Activated naive CD4-positive, alpha-beta T cell treated with anti-CD3 and anti-CD28 coated beads, Interleukin-2, amount 10 ng/mL, durations not matched to agents 7 days and 5 days (primary cell): ENCODE data around the gene ZMYND15.

Source experiments
- CTCF ChIA-PET: fragments of 350-600 bp; sonication (Branson Sonifier 250); formaldehyde crosslinking; loops from one replicate; lab custom pipeline; 2021; ENCODE audit warnings: antibody characterized with exemption; lab: Charles Lee
- DNase-seq: peaks from one replicate; pipeline ENCODE4 v3.0.0-alpha.2; 2020
- H3K27ac Mint-ChIP-seq: one replicate; pipeline ENCODE4 v1.8.0; 2021; ENCODE audit warnings: mild to moderate bottlenecking, moderate library complexity, mixed read lengths
- H3K27me3 Mint-ChIP-seq: one replicate; pipeline ENCODE4 v1.8.0; 2021; ENCODE audit warnings: mild to moderate bottlenecking, mixed read lengths
- H3K36me3 Mint-ChIP-seq: one replicate; pipeline ENCODE4 v1.8.0; 2021; ENCODE audit warnings: mixed read lengths
- H3K4me1 Mint-ChIP-seq: one replicate; pipeline ENCODE4 v1.8.0; 2021; ENCODE audit warnings: mixed read lengths
- H3K4me3 Mint-ChIP-seq: one replicate; pipeline ENCODE4 v1.8.0; 2021; ENCODE audit warnings: mild to moderate bottlenecking, moderate library complexity, mixed read lengths
- H3K9me3 Mint-ChIP-seq: one replicate; pipeline ENCODE4 v1.8.0; 2021; ENCODE audit warnings: mixed read lengths

Gene ZMYND15

GRCh38 chr17:4742133-4742532 lies 2.5 kb downstream of the ZMYND15 start:
- CTCF ChIA-PET = no interaction called here
- Mint-ChIP-seq H3K27ac (peak overlapping the region; percentile 43), H3K36me3 (no peaks in the 10 kb centered on the region), H3K9me3 (no peaks in the 10 kb centered on the region), H3K4me1 (peaks cover 23% of the 10 kb centered on the region), H3K27me3 (peaks cover 90% of the 10 kb centered on the region), H3K4me3 (peak overlapping the region; percentile 9)
- DNase-seq = no peak

- H3K27ac Mint-ChIP-seq = no peak overlapping the region
- peaks cover 27% of the 10 kb centered on the region for H3K4me1 Mint-ChIP-seq
- peaks cover 85% of the 10 kb centered on the region for H3K27me3 Mint-ChIP-seq
Measured at GRCh38 chr17:4742629-4743028, 3.0 kb downstream of the ZMYND15 start.

GRCh38 chr17:4743216-4743615 lies 3.6 kb downstream of the ZMYND15 start:
- H3K27ac Mint-ChIP-seq = no peak overlapping the region
- no peak for DNase-seq
- no peak overlapping the region for H3K4me3 Mint-ChIP-seq
- peaks cover 30% of the 10 kb centered on the region for H3K4me1 Mint-ChIP-seq
- CTCF ChIA-PET = interaction anchor here (1.2 kb wide), 1 partner anchor 176 kb away, joined by 3 read pairs; no protein-coding TSS in a partner anchor
- no peaks in the 10 kb centered on the region for H3K36me3 Mint-ChIP-seq
- no peaks in the 10 kb centered on the region for H3K9me3 Mint-ChIP-seq
- peaks cover 84% of the 10 kb centered on the region for H3K27me3 Mint-ChIP-seq

More at GRCh38 chr17:4742629-4743028, 3.0 kb downstream of the ZMYND15 start:
- CTCF ChIA-PET = no interaction called here
- no peaks in the 10 kb centered on the region for H3K36me3 Mint-ChIP-seq
- DNase-seq = no peak
- H3K4me3 Mint-ChIP-seq = no peak overlapping the region
- no peaks in the 10 kb centered on the region for H3K9me3 Mint-ChIP-seq

GRCh38 chr17:4743898-4744297 lies 4.3 kb downstream of the ZMYND15 start:
- no peaks in the 10 kb centered on the region for H3K36me3 Mint-ChIP-seq
- no peaks in the 10 kb centered on the region for H3K9me3 Mint-ChIP-seq
- DNase-seq = no peak
- CTCF ChIA-PET = interaction anchor here (1.2 kb wide), 1 partner anchor 177 kb away, joined by 3 read pairs; no protein-coding TSS in a partner anchor
- peaks cover 30% of the 10 kb centered on the region for H3K4me1 Mint-ChIP-seq
- H3K27ac Mint-ChIP-seq = no peak overlapping the region
- H3K27me3 Mint-ChIP-seq = peaks cover 82% of the 10 kb centered on the region
- no peak overlapping the region for H3K4me3 Mint-ChIP-seq

- DNase-seq = no peak
- H3K27me3 Mint-ChIP-seq = peaks cover 76% of the 10 kb centered on the region
- H3K27ac Mint-ChIP-seq = peak overlapping the region; percentile 16
- H3K36me3 Mint-ChIP-seq = no peaks in the 10 kb centered on the region
- H3K9me3 Mint-ChIP-seq = no peaks in the 10 kb centered on the region
- no peak overlapping the region for H3K4me3 Mint-ChIP-seq
- CTCF ChIA-PET = no interaction called here
- peaks cover 25% of the 10 kb centered on the region for H3K4me1 Mint-ChIP-seq
Measured at GRCh38 chr17:4744999-4745969, 5.7 kb downstream of the ZMYND15 start.

- H3K27me3 Mint-ChIP-seq = peaks cover 76% of the 10 kb centered on the region
- peak; percentile 61 for DNase-seq
- CTCF ChIA-PET = no interaction called here
- no peaks in the 10 kb centered on the region for H3K36me3 Mint-ChIP-seq
- peak overlapping the region; percentile 79 for H3K27ac Mint-ChIP-seq
- H3K4me1 Mint-ChIP-seq = peaks cover 23% of the 10 kb centered on the region
- H3K4me3 Mint-ChIP-seq = peak overlapping the region; percentile 43
- H3K9me3 Mint-ChIP-seq = no peaks in the 10 kb centered on the region
Measured at GRCh38 chr17:4747847-4748246, 8.2 kb downstream of the ZMYND15 start.

GRCh38 chr17:4748686-4749085 lies 9.1 kb downstream of the ZMYND15 start:
- H3K36me3 Mint-ChIP-seq = no peaks in the 10 kb centered on the region
- DNase-seq = no peak
- no peak overlapping the region for H3K4me3 Mint-ChIP-seq
- H3K27me3 Mint-ChIP-seq = peaks cover 74% of the 10 kb centered on the region
- CTCF ChIA-PET = interaction anchor here (0.9 kb wide), 1 partner anchor 41 kb away, joined by 4 read pairs; no protein-coding TSS in a partner anchor
- no peak overlapping the region for H3K27ac Mint-ChIP-seq
- H3K4me1 Mint-ChIP-seq = peaks cover 23% of the 10 kb centered on the region
- H3K9me3 Mint-ChIP-seq = no peaks in the 10 kb centered on the region

- Mint-ChIP-seq H3K27ac (no peak overlapping the region), H3K36me3 (no peaks in the 10 kb centered on the region), H3K4me3 (no peak overlapping the region), H3K9me3 (no peaks in the 10 kb centered on the region), H3K4me1 (peaks cover 23% of the 10 kb centered on the region), H3K27me3 (peaks cover 72% of the 10 kb centered on the region)
- no peak for DNase-seq
- CTCF ChIA-PET = no interaction called here
Measured at GRCh38 chr17:4750606-4751005, 11.0 kb downstream of the ZMYND15 start.

GRCh38 chr17:4751932-4752331 lies 12.3 kb downstream of the ZMYND15 start:
- peaks cover 65% of the 10 kb centered on the region for H3K27me3 Mint-ChIP-seq
- no peaks in the 10 kb centered on the region for H3K36me3 Mint-ChIP-seq
- CTCF ChIA-PET = no interaction called here
- no peak overlapping the region for H3K4me3 Mint-ChIP-seq
- peaks cover 17% of the 10 kb centered on the region for H3K4me1 Mint-ChIP-seq
- DNase-seq = no peak
- H3K27ac Mint-ChIP-seq = no peak overlapping the region
- H3K9me3 Mint-ChIP-seq = no peaks in the 10 kb centered on the region

GRCh38 chr17:4753392-4753791 lies 13.8 kb downstream of the ZMYND15 start:
- H3K4me3 Mint-ChIP-seq = no peak overlapping the region
- peaks cover 6% of the 10 kb centered on the region for H3K4me1 Mint-ChIP-seq
- H3K9me3 Mint-ChIP-seq = no peaks in the 10 kb centered on the region
- CTCF ChIA-PET = interaction anchor here (0.6 kb wide), 1 partner anchor 329 kb away, joined by 3 read pairs; no protein-coding TSS in a partner anchor
- no peaks in the 10 kb centered on the region for H3K36me3 Mint-ChIP-seq
- H3K27ac Mint-ChIP-seq = no peak overlapping the region
- peaks cover 68% of the 10 kb centered on the region for H3K27me3 Mint-ChIP-seq
- no peak for DNase-seq

GRCh38 chr17:4759776-4760236 lies 20.2 kb downstream of the ZMYND15 start:
- Mint-ChIP-seq H3K36me3 (no peaks in the 10 kb centered on the region), H3K4me1 (no peaks in the 10 kb centered on the region), H3K9me3 (no peaks in the 10 kb centered on the region), H3K27ac (no peak overlapping the region), H3K4me3 (no peak overlapping the region), H3K27me3 (peaks cover 25% of the 10 kb centered on the region)
- no peak for DNase-seq
- CTCF ChIA-PET = no interaction called here

GRCh38 chr17:4764595-4764994 lies 25.0 kb downstream of the ZMYND15 start:
- H3K36me3 Mint-ChIP-seq = no peaks in the 10 kb centered on the region
- CTCF ChIA-PET = no interaction called here
- H3K9me3 Mint-ChIP-seq = no peaks in the 10 kb centered on the region
- no peak overlapping the region for H3K4me3 Mint-ChIP-seq
- H3K27ac Mint-ChIP-seq = no peak overlapping the region
- H3K4me1 Mint-ChIP-seq = no peaks in the 10 kb centered on the region
- no peak for DNase-seq
- H3K27me3 Mint-ChIP-seq = peaks cover 27% of the 10 kb centered on the region

- Mint-ChIP-seq H3K27me3 (peaks cover 26% of the 10 kb centered on the region), H3K9me3 (no peaks in the 10 kb centered on the region), H3K4me3 (no peak overlapping the region), H3K4me1 (peaks cover 4% of the 10 kb centered on the region), H3K36me3 (no peaks in the 10 kb centered on the region), H3K27ac (no peak overlapping the region)
- CTCF ChIA-PET = no interaction called here
- DNase-seq = no peak
Measured at GRCh38 chr17:4766201-4766600, 26.6 kb downstream of the ZMYND15 start.

GRCh38 chr17:4766723-4767122 lies 27.1 kb downstream of the ZMYND15 start:
- Mint-ChIP-seq H3K27ac (no peak overlapping the region), H3K9me3 (no peaks in the 10 kb centered on the region), H3K27me3 (peaks cover 29% of the 10 kb centered on the region), H3K4me3 (no peak overlapping the region), H3K4me1 (peaks cover 9% of the 10 kb centered on the region), H3K36me3 (no peaks in the 10 kb centered on the region)
- CTCF ChIA-PET = no interaction called here
- DNase-seq = no peak
